Measurements from ENCODE around the gene MX1. TPM values are rescaled to one million over a fixed set of nuclear protein-coding genes. Genes with fewer than 3 reads are reported as not detected.

The MX1 gene
- total RNA-seq, 1 donor: 33.3 TPM

DNA sequence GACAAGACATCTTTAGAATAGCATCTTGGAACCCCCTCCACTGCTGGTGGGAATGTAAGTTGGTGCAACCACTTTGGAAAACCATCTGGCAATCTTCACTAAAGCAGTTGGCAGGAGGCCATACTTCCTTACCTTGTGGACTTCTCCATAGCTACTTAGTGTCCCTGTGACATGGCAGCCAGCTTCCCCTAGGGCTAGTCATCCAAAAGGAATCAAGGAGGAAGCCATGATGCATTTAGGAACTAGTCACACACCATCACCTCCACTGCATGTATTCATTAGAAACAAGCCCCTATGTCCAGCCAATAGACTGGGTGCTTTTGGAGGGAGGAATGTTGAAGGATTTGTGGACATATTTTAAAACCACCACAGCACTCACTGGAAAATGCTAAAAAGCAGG lies 44.3 kb upstream of the MX1 start:
- Histone ChIP-seq H3K9me3 (ENCODE audit: low read depth, low read length) (no peaks in the 10 kb centered on the region), H2AFZ (ENCODE audit: low read length) (no peak overlapping the region), H3K4me2 (ENCODE audit: insufficient read depth, low read length) (no peak overlapping the region), H3K27ac (ENCODE audit: low read depth, low read length) (no peak overlapping the region), H3K36me3 (ENCODE audit: insufficient read depth, low read length) (no peaks in the 10 kb centered on the region), H3K79me2 (ENCODE audit: insufficient read depth, low read length) (no peaks in the 10 kb centered on the region), H3K4me1 (ENCODE audit: insufficient read depth, low read length) (no peaks in the 10 kb centered on the region), H4K20me1 (ENCODE audit: insufficient read depth, low read length) (no peaks in the 10 kb centered on the region), H3K27me3 (ENCODE audit: insufficient read depth, low read length) (no peaks in the 10 kb centered on the region), H3K4me3 (ENCODE audit: insufficient read depth, low read length) (no peak overlapping the region)
- TF ChIP-seq, protein P1, sequence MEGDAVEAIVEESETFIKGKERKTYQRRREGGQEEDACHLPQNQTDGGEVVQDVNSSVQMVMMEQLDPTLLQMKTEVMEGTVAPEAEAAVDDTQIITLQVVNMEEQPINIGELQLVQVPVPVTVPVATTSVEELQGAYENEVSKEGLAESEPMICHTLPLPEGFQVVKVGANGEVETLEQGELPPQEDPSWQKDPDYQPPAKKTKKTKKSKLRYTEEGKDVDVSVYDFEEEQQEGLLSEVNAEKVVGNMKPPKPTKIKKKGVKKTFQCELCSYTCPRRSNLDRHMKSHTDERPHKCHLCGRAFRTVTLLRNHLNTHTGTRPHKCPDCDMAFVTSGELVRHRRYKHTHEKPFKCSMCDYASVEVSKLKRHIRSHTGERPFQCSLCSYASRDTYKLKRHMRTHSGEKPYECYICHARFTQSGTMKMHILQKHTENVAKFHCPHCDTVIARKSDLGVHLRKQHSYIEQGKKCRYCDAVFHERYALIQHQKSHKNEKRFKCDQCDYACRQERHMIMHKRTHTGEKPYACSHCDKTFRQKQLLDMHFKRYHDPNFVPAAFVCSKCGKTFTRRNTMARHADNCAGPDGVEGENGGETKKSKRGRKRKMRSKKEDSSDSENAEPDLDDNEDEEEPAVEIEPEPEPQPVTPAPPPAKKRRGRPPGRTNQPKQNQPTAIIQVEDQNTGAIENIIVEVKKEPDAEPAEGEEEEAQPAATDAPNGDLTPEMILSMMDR (IDR thresholded peaks at IDR 0.05; ENCODE audit: extremely low read depth, low read depth, low read length): no peak
- no peak for DNase-seq (ENCODE audit: insufficient read length, low spot score, missing footprints)

DNA sequence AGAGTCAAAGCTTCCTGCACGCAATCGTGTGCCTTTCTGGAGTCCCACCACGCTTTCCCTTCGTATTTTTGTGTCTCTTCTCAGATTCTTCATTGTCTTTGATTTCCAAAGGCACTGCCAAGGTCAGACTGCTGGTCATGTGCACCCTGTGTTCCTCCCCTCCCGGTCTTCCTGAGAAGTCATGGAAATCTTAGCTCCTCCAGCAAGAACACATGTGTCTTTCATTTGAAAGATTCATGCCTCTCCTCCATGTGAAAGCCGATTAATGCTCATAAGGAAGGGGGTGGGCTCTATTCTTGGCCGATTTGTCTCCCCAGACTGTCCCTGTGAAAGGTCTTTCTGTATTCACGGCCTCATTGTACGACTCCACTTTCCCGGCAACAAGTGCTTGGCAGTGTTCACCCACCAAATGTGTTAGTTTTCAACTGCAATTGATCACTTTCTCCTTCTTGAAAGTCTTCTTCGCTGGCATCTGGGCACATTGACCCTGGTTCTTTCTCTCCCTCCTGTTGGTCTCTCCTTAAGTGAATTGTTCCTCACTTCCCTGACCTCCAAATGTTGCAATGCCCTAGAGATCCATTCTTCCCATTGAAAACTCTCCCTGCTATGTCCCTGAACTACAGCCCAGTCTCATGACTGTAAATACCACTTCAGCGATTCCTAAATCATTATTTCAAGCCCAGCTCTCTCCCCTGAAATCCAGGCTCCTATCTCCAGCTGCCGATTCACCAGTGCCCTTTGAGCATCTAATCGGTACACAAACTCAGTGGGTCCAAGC lies 38.8 kb upstream of the MX1 start:
- no peak for DNase-seq (ENCODE audit: insufficient read length, low spot score, missing footprints)
- H3K27ac ChIP-seq (ENCODE audit: low read depth, low read length): no peak overlapping the region
- no peak overlapping the region for H2AFZ ChIP-seq (ENCODE audit: low read length)
- H3K36me3 ChIP-seq (ENCODE audit: insufficient read depth, low read length): no peaks in the 10 kb centered on the region
- no peaks in the 10 kb centered on the region for H3K27me3 ChIP-seq (ENCODE audit: insufficient read depth, low read length)
- H3K79me2 ChIP-seq (ENCODE audit: insufficient read depth, low read length): no peaks in the 10 kb centered on the region
- no peaks in the 10 kb centered on the region for H4K20me1 ChIP-seq (ENCODE audit: insufficient read depth, low read length)
- no peak overlapping the region for H3K4me3 ChIP-seq (ENCODE audit: insufficient read depth, low read length)
- no peak overlapping the region for H3K4me2 ChIP-seq (ENCODE audit: insufficient read depth, low read length)
- no peaks in the 10 kb centered on the region for H3K9me3 ChIP-seq (ENCODE audit: low read depth, low read length)
- H3K4me1 ChIP-seq (ENCODE audit: insufficient read depth, low read length): no peaks in the 10 kb centered on the region
- TF ChIP-seq, protein P1 (IDR thresholded peaks at IDR 0.05; ENCODE audit: extremely low read depth, low read depth, low read length): no peak

DNA sequence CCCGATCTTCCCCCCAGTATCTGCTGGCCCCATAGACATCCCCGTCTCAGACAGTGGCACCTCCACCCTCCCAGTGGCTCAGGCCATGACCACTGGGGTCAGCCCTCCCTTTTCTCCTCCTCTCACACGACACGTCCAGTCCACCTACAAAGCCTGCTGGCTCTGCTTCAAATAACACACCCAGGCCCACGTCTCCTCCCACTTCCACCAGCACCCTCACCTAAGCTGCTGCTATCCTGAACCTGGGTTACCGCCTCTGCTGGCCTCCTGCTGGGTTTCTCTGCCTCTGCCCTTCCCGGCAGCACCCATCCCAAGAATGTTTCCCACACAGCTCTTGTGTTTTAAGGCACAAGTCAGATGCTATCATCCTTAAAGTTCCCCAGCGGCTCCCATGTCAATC lies 38.2 kb upstream of the MX1 start:
- no peak overlapping the region for H3K4me3 ChIP-seq (ENCODE audit: insufficient read depth, low read length)
- no peak overlapping the region for H2AFZ ChIP-seq (ENCODE audit: low read length)
- H4K20me1 ChIP-seq (ENCODE audit: insufficient read depth, low read length): no peaks in the 10 kb centered on the region
- TF ChIP-seq, protein P1 (IDR thresholded peaks at IDR 0.05; ENCODE audit: extremely low read depth, low read depth, low read length): no peak
- no peaks in the 10 kb centered on the region for H3K9me3 ChIP-seq (ENCODE audit: low read depth, low read length)
- H3K4me1 ChIP-seq (ENCODE audit: insufficient read depth, low read length): no peaks in the 10 kb centered on the region
- H3K4me2 ChIP-seq (ENCODE audit: insufficient read depth, low read length): no peak overlapping the region
- H3K79me2 ChIP-seq (ENCODE audit: insufficient read depth, low read length): no peaks in the 10 kb centered on the region
- H3K36me3 ChIP-seq (ENCODE audit: insufficient read depth, low read length): no peaks in the 10 kb centered on the region
- no peaks in the 10 kb centered on the region for H3K27me3 ChIP-seq (ENCODE audit: insufficient read depth, low read length)
- H3K27ac ChIP-seq (ENCODE audit: low read depth, low read length): no peak overlapping the region
- no peak for DNase-seq (ENCODE audit: insufficient read length, low spot score, missing footprints)

DNA sequence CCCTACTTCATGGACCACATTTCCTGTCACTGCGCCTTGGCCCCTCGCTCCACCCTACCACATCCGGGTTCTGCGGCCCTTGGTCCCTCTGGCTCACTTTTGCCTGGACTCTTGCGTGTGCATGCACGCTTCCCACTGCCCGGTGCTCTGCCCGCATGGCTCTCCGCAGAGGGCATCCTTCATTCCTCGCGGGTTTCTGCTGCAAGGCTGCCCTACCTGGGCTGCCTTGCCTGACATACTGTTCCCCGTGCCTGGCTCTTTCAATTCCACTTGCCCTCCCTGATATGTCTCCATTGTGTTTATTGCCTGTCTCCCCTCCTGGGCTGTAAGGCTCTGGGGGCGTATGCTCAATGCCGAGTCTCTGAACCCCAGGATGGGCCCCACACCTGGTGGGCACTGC lies 37.8 kb upstream of the MX1 start:
- H4K20me1 ChIP-seq (ENCODE audit: insufficient read depth, low read length): no peaks in the 10 kb centered on the region
- no peaks in the 10 kb centered on the region for H3K27me3 ChIP-seq (ENCODE audit: insufficient read depth, low read length)
- H3K36me3 ChIP-seq (ENCODE audit: insufficient read depth, low read length): no peaks in the 10 kb centered on the region
- TF ChIP-seq, protein P1 (IDR thresholded peaks at IDR 0.05; ENCODE audit: extremely low read depth, low read depth, low read length): no peak
- no peak overlapping the region for H3K4me2 ChIP-seq (ENCODE audit: insufficient read depth, low read length)
- DNase-seq (ENCODE audit: insufficient read length, low spot score, missing footprints): no peak
- H3K4me3 ChIP-seq (ENCODE audit: insufficient read depth, low read length): no peak overlapping the region
- no peaks in the 10 kb centered on the region for H3K9me3 ChIP-seq (ENCODE audit: low read depth, low read length)
- H3K27ac ChIP-seq (ENCODE audit: low read depth, low read length): no peak overlapping the region
- H3K4me1 ChIP-seq (ENCODE audit: insufficient read depth, low read length): no peaks in the 10 kb centered on the region
- H3K79me2 ChIP-seq (ENCODE audit: insufficient read depth, low read length): no peaks in the 10 kb centered on the region
- no peak overlapping the region for H2AFZ ChIP-seq (ENCODE audit: low read length)
